K562 (cell line): Measurements from ENCODE around the gene HDAC5. TPM values are rescaled to one million over a fixed set of nuclear protein-coding genes. Genes with fewer than 3 reads are reported as not detected.

Experiments
- ATAC-seq: fragments of 200-7000 bp; cut with Tn5 transposase; 3 replicates; pipeline ENCODE4 v1.9.1; 2020; ENCODE audit warnings: moderate library complexity
- BruUV-seq: library from RNA; stranded (reverse); fragments of 400-500 nt; replicated peaks from 2 replicates; lab custom pipeline; 2021; lab: Mats Ljungman, UMichigan
- CTCF ChIA-PET: fragments of 300-600 bp; formaldehyde crosslinking; extraction: SDS; loops from one replicate; lab custom pipeline; 2021; ENCODE audit warnings: low intra/inter-chr PET ratio; lab: Yijun Ruan, JAX
- POLR2A ChIA-PET: fragments of 300-600, 350-650 bp; sonication (Branson Sonifier 250); formaldehyde crosslinking; extraction: SDS; loops from one replicate; lab custom pipeline; 2021; ENCODE audit warnings: antibody characterized with exemption, inconsistent platforms; lab: Yijun Ruan, JAX
- DNase-seq, 4 experiments: peaks; one replicate each; pipeline versions ENCODE4 v3.0.0 to v3.0.0-alpha.2; 2011 to 2018; ENCODE audit warnings: low spot score in 3 of 4, mixed read lengths in 3 of 4; ENCODE audit errors: extremely low read depth in 1 of 4
- FAIRE-seq: peaks from 2 replicates; lab custom pipeline; 2011; peaks lifted over from hg19 to GRCh38; lab: Jason Lieb, UNC
- H2AFZ ChIP-seq: 2 replicates; pipeline ENCODE4 v1.6.0; 2011; ENCODE audit warnings: low read depth, low read length, control low read depth, inconsistent platforms
- H3K27ac ChIP-seq: fragments of 200-600 bp; 3 replicates; pipeline ENCODE4 v1.8.0; 2011; ENCODE audit warnings: low read depth, mild to moderate bottlenecking, control low read depth, inconsistent platforms, low read length, moderate library complexity, mixed read lengths; ENCODE audit errors: extremely low read depth
- H3K27me3 ChIP-seq, 2 experiments: fragments of 300-600 bp in 1 of 2; 2 replicates in 1 of 2; 3 replicates in 1 of 2; pipeline versions ENCODE4 v1.6.0 to v1.8.0; 2011; ENCODE audit warnings: inconsistent platforms in 2 of 2, low read length in 2 of 2, mild to moderate bottlenecking in 1 of 2, mixed read lengths in 1 of 2, moderate library complexity in 1 of 2; ENCODE audit not compliant: control insufficient read depth in 2 of 2, insufficient read depth in 2 of 2
- H3K36me3 ChIP-seq: fragments of 300-600 bp; 3 replicates; pipeline ENCODE4 v1.8.0; 2011; ENCODE audit warnings: mild to moderate bottlenecking, low read length, inconsistent platforms; ENCODE audit not compliant: control insufficient read depth, insufficient read depth
- H3K4me1 ChIP-seq, 2 experiments: fragments of 200-600 bp in 1 of 2; replicated peaks in 1 of 2; 2 replicates in 1 of 2; 3 replicates in 1 of 2; pipeline versions ENCODE4 v1.5.1 to v1.8.0; 2011; ENCODE audit warnings: inconsistent platforms in 2 of 2, low read length in 2 of 2, mild to moderate bottlenecking in 1 of 2, mixed read lengths in 1 of 2, moderate library complexity in 1 of 2; ENCODE audit not compliant: control insufficient read depth in 2 of 2, insufficient read depth in 2 of 2
- H3K4me2 ChIP-seq: 2 replicates; pipeline ENCODE4 v1.6.1; 2011; ENCODE audit warnings: low read length, control low read depth, inconsistent platforms, mixed read lengths; ENCODE audit not compliant: insufficient read depth
- H3K4me3 ChIP-seq: fragments of 200-600 bp; sonication (generic), shearing (Covaris generic); 2 replicates; pipeline ENCODE4 v1.5.1; 2016; ENCODE audit warnings: control low read depth, inconsistent platforms
- H3K79me2 ChIP-seq: fragments of 200-600 bp; 3 replicates; pipeline ENCODE4 v1.8.0; 2011; ENCODE audit warnings: low read length, inconsistent platforms; ENCODE audit not compliant: control insufficient read depth, insufficient read depth
- H3K9ac ChIP-seq, 2 experiments: 2 replicates each; pipeline versions ENCODE4 v1.6.0 to v1.6.1; 2011; ENCODE audit warnings: low read depth in 2 of 2, low read length in 2 of 2, control low read depth in 1 of 2, inconsistent platforms in 1 of 2, mild to moderate bottlenecking in 1 of 2, mixed read lengths in 1 of 2; ENCODE audit not compliant: insufficient read depth in 1 of 2
- H3K9me1 ChIP-seq: one replicate; pipeline ENCODE4 v1.6.0; 2011; ENCODE audit warnings: inconsistent platforms, mild to moderate bottlenecking, low read length, moderate library complexity; ENCODE audit not compliant: control insufficient read depth, insufficient read depth
- H3K9me3 ChIP-seq: replicated peaks from 2 replicates; pipeline ENCODE4 v1.5.1; 2011; ENCODE audit warnings: low read depth, low read length, inconsistent platforms; ENCODE audit not compliant: control insufficient read depth, insufficient read depth
- H4K20me1 ChIP-seq: replicated peaks from 2 replicates; pipeline ENCODE4 v1.6.1; 2011; ENCODE audit warnings: low read length, inconsistent platforms, mixed read lengths; ENCODE audit not compliant: control insufficient read depth, insufficient read depth
- ADNP ChIP-seq: fragments of 200-800 bp; sonication (Bioruptor generic); IDR thresholded peaks from 2 replicates; pipeline ENCODE4 v1.6.1; 2016; ENCODE audit warnings: missing genetic modification characterization, missing compliant biosample characterization
- BCOR ChIP-seq: fragments of 450-650 bp; IDR thresholded peaks from 2 replicates; pipeline ENCODE4 v1.6.1; 2016
- LARP7 ChIP-seq: fragments of 450-650 bp; IDR thresholded peaks from 2 replicates; pipeline ENCODE4 v1.6.1; 2016
- LCOR ChIP-seq: sonication (generic); formaldehyde crosslinking; IDR thresholded peaks from 2 replicates; pipeline ENCODE4 v1.8.0; 2022; ENCODE audit warnings: mild to moderate bottlenecking, missing genetic modification reagents
- MBD2 ChIP-seq: sonication (generic); IDR thresholded peaks from 2 replicates; pipeline ENCODE4 v1.6.1; 2016; ENCODE audit warnings: low read depth, borderline replicate concordance
- MCM3 ChIP-seq: fragments of 450-650 bp; IDR thresholded peaks from 2 replicates; pipeline ENCODE4 v1.6.1; 2016
- MTA1 ChIP-seq: fragments of 450-650 bp; IDR thresholded peaks from 2 replicates; pipeline ENCODE4 v1.6.1; 2017; ENCODE audit warnings: borderline replicate concordance
- NUFIP1 ChIP-seq: fragments of 450-650 bp; IDR thresholded peaks from 2 replicates; pipeline ENCODE4 v1.6.1; 2018; ENCODE audit not compliant: partially characterized antibody
- POLR2G ChIP-seq: fragments of 200-400 bp; formaldehyde crosslinking; IDR thresholded peaks from 2 replicates; pipeline ENCODE4 v1.6.1; 2017; ENCODE audit warnings: low read depth, mild to moderate bottlenecking, antibody characterized with exemption, low read length, moderate library complexity
- RAD21 ChIP-seq, 2 experiments: fragments of 250-450 bp in 1 of 2; fragments of 450-650 bp in 1 of 2; sonication (Bioruptor Pico) in 1 of 2; formaldehyde crosslinking in 1 of 2; IDR thresholded peaks in 1 of 2; conservative IDR thresholded peaks in 1 of 2; 2 replicates each; pipeline versions ENCODE4 v1.4.0 to v1.8.0; 2020 to 2022; ENCODE audit warnings: mild to moderate bottlenecking in 2 of 2, moderate library complexity in 1 of 2
- SNRNP70 ChIP-seq: fragments of 200-400 bp; formaldehyde crosslinking; optimal IDR thresholded peaks from 2 replicates; pipeline ENCODE3; 2017; ENCODE audit warnings: low read depth, low read length
- TBL1XR1 ChIP-seq, 2 experiments: IDR thresholded peaks; 2 replicates each; pipeline ENCODE4 v1.6.1; 2012; ENCODE audit warnings: improper control_type of control experiment in 2 of 2, low read length in 2 of 2, mild to moderate bottlenecking in 1 of 2
- TFE3 ChIP-seq: fragments of 450-650 bp; formaldehyde crosslinking; IDR thresholded peaks from 2 replicates; pipeline ENCODE4 v1.4.0; 2020; ENCODE audit warnings: mild to moderate bottlenecking, mixed read lengths
- ZBTB2 ChIP-seq: fragments of 450-650 bp; IDR thresholded peaks from 2 replicates; pipeline ENCODE4 v1.6.1; 2016; ENCODE audit warnings: antibody characterized with exemption
- ZBTB7A ChIP-seq: IDR thresholded peaks from 2 replicates; pipeline ENCODE4 v1.6.1; 2011; ENCODE audit warnings: low read depth, mild to moderate bottlenecking, low read length, moderate library complexity, borderline replicate concordance; ENCODE audit not compliant: control insufficient read depth
- ZNF444 ChIP-seq: fragments of 250-450 bp; sonication (Bioruptor Pico); IDR thresholded peaks from 2 replicates; pipeline ENCODE4 v1.4.0; 2020; ENCODE audit warnings: mild to moderate bottlenecking, moderate library complexity
- ZNF586 ChIP-seq: fragments of 450-650 bp; formaldehyde crosslinking; conservative IDR thresholded peaks from 2 replicates; pipeline ENCODE4 v1.4.0; 2020; ENCODE audit warnings: mild to moderate bottlenecking, moderate library complexity
- ZNF589 ChIP-seq: fragments of 200-800 bp; sonication (Bioruptor generic); IDR thresholded peaks from 2 replicates; pipeline ENCODE4 v1.6.1; 2016; ENCODE audit warnings: low read depth, missing genetic modification characterization, missing compliant biosample characterization
- WGBS: fragments of 100-300 bp; shearing (Covaris generic); methylation state at CpG from one replicate; pipeline ENCODE4 v1.1.6; 2016; ENCODE audit warnings: low coverage, mixed read lengths; ENCODE audit not compliant: insufficient coverage; ENCODE audit errors: missing lambda C conversion rate; 5-methylcytosine and 5-hydroxymethylcytosine counted together
- in situ Hi-C: fragments of 300-500 bp; cut with MboI; formaldehyde crosslinking; loops from 4 replicates; pipeline ENCODE4 v1.15.0; 2018; ENCODE audit warnings: inconsistent platforms, mixed read lengths
- intact Hi-C: fragments of 100-400 bp; cut with micrococcal nuclease; formaldehyde crosslinking; loops from 2 replicates; pipeline ENCODE4 v1.14.2; 2022
- polyA plus RNA-seq, 8 experiments: library from polyadenylated mRNA; depleted of rRNA in 4 of 8; stranded (reverse) in 5 of 8; unstranded in 3 of 8; fragments of >200 nt; fragmentation: Nextera tagmentation in 2 of 8; fragmentation: Illumina TruSeq in 1 of 8; extraction: Ambion mirVana in 2 of 8; extraction: Trizol in 1 of 8; gene quantifications; 2 replicates each; pipeline versions ENCODE4 v1.2.1 to v1.2.3, GENCODE V29; 2011 to 2014; ENCODE audit warnings: inconsistent platforms in 1 of 8, missing spikeins in 1 of 8
- total RNA-seq, 7 experiments: library from RNA; depleted of rRNA in 6 of 7; stranded (reverse); fragments of >200 nt in 6 of 7; fragmentation: Illumina TruSeq in 2 of 7; extraction: Trizol in 2 of 7; gene quantifications; 2 replicates each; pipeline versions ENCODE4 v1.2.1 to v1.2.3, GENCODE V29; 2011 to 2021; ENCODE audit warnings: low replicate concordance in 1 of 7

Gene HDAC5
- total and polyA plus RNA-seq, 9 of the 15 experiments (the other 6 are each of a cell fraction or from before 2014, with no cell fraction given): 0.45 to 26.2 (median 16.4) TPM

- TF ChIP-seq RAD21 (CRISPR knock-in tag; conservative IDR thresholded peaks at IDR 0.05 in 1 of 2, IDR thresholded peaks at IDR 0.05 in 1 of 2): peak; percentile 13 to 33; a peak in 1 of 4 replicates
- no peak for TF ChIP-seq MCM3
- TF ChIP-seq MBD2: 0 out of 2 replicates have a peak, but pooled peaks have one; percentile 7
- peak in 1 of 2 experiments; percentile 69; a peak in 2 of 4 replicates for TF ChIP-seq TBL1XR1 (IDR thresholded peaks at IDR 0.05; ENCODE audit: low read length in 2 of 2)
- peak; percentile 64; the same call in 1 of the 2 replicates for TF ChIP-seq MTA1
- 0 out of 2 replicates have a peak, but pooled peaks have one; percentile 24 for TF ChIP-seq ZBTB7A
These were observed 27.6 kb downstream of the HDAC5 start (continued) for GRCh38 chr17:44095647-44096496.

GRCh38 chr17:44095388-44095646 lies 28.1 kb downstream of the HDAC5 start:
- Histone ChIP-seq H3K4me2 (peak overlapping the region; percentile 96), H3K4me1 (peaks cover 33 to 64% of the 10 kb centered on the region in 2 experiments), H3K27ac (peak overlapping the region; percentile 85), H3K9me3 (no peaks in the 10 kb centered on the region), H3K36me3 (peaks cover 5% of the 10 kb centered on the region; the same call in 1 of the 3 replicates), H3K9me1 (peaks cover 6% of the 10 kb centered on the region), H4K20me1 (no peaks in the 10 kb centered on the region), H3K9ac (peak overlapping the region; percentile 76 to 90; a peak in 2 of 4 replicates), H3K4me3 (peak overlapping the region; percentile 31; the same call in 1 of the 2 replicates), H2AFZ (peak overlapping the region; percentile 87), H3K27me3 (no peaks in the 10 kb centered on the region), H3K79me2 (no peaks in the 10 kb centered on the region; the same call in 2 of the 3 replicates)
- in situ Hi-C loops: no loop called here
- CTCF ChIA-PET: interaction anchor here (1.8 kb wide), 1 partner anchor 73 kb away, joined by 7 read pairs; no protein-coding TSS in a partner anchor
- no peak for FAIRE-seq
- peak in 2 of 4 experiments; percentile 77 to 79 for DNase-seq
- POLR2A ChIA-PET: interaction anchor here (0.6 to 0.9 kb wide), 2 partner anchors 8 to 13 kb away, joined by 3 to 4 read pairs; no protein-coding TSS in a partner anchor
- no peak; the same call in 2 of the 3 replicates for ATAC-seq
- intact Hi-C loops: no loop called here
- WGBS: 0% methylated on average over 1 of the region's 2 CpGs
- BruUV-seq: no TSS peak
- no peak for TF ChIP-seq NUFIP1
- no peak for TF ChIP-seq SNRNP70
- TF ChIP-seq MBD2: peak; percentile 36; the same call in 1 of the 2 replicates
- TF ChIP-seq POLR2G: no peak
- no peak for TF ChIP-seq TFE3 (CRISPR knock-in tag)
- 0 out of 2 replicates have a peak, but pooled peaks have one; percentile 15 for TF ChIP-seq LCOR
- TF ChIP-seq BCOR: peak; percentile 49
- TF ChIP-seq ADNP: peak; percentile 21; the same call in 1 of the 2 replicates
- no peak for TF ChIP-seq ZNF586 (CRISPR knock-in tag)
- 0 out of 2 replicates have a peak, but pooled peaks have one; percentile 23 for TF ChIP-seq ZBTB2
- TF ChIP-seq ZNF444 (CRISPR knock-in tag): no peak
- TF ChIP-seq LARP7: 0 out of 2 replicates have a peak, but pooled peaks have one; percentile 4
- no peak for TF ChIP-seq ZNF589
